Putamen (tissue), 1 donor: ENCODE measurements around the gene EFHC1.
"Not testable (repeated sequence)": the region's sequence is repeated elsewhere in the genome, so short reads cannot be mapped to it uniquely, and the experiment has no call there.

Experiments used
- DNase-seq: peaks from one replicate; pipeline ENCODE4 v3.0.0-alpha.2; 2016; ENCODE audit warnings: low spot score

The EFHC1 gene

DNA sequence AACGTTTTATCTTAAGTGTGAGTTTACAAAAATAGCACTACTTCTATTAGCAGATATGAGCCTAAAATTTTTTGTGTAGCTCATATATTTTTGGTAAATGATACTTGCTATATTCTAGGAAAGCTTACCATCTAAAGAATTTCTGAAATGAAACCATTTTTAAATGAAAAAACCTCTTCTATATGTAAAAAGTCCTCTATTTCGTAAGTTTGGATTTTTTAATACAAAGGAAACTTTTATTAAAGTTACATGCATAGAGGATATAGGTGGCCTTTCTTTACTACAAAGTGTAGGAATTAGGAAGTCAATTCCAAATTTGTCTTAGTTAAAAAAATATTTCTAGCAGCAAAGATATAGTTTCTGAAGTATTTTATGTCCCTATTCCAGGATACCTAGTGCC lies 18.8 kb downstream of the EFHC1 start:
- no peak for DNase-seq

DNA sequence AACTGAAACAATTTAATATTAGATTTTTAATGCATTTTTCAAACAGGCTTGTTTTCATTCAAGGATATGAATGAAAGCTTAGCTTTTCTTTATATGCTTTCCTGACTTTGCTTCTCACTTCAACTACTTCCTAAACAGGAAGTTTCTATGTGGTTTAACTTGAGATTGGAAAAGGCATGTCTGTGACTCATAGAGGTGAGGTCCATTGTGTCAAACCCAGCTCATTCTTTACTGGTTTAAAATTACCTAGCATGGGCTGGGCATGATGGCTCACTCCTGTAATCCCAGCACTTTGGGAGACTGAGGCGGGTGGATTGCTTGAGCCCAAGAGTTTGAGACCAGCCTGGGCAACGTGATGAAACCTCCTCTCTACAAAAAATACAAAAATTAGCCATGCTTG lies 34.4 kb downstream of the EFHC1 start:
- no peak for DNase-seq

DNA sequence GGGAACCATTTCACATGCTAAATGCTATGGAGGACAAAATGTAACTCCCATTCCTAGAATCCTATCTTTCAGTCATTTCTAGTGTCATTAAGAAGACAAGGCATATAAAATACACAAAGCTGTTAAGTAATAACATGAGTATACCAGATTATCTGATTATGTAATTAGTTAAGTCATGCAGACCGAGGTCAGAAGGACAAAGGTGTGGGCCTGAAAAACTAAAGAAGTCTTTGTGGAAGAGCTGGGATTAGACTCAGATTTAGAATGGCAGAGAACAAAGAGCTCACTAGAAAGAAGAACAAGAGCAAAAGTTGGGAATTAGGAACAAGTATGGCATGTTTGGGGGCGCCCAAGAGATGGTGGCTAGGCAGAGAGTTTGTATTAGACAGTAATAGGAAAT lies 37.0 kb downstream of the EFHC1 start:
- no peak for DNase-seq

DNA sequence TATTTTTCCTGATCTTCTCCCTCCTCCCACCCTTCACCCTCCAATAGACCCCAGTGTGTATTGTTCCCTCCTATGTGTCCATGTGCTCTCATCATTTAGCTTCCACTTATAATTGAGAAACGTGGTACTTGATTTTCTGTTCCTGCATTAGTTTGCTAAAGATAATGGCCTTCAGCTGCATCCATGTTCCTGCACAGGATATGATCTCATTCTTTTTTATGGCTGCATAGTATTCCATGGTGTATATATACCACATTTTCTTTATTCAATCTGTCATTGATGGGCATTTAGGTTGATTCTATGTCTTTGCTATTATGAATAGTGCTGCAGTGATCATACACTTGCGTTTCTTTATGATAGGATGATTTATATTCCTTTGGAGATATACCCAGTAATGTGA lies 41.1 kb downstream of the EFHC1 start:
- DNase-seq, result not testable (repeated sequence)

DNA sequence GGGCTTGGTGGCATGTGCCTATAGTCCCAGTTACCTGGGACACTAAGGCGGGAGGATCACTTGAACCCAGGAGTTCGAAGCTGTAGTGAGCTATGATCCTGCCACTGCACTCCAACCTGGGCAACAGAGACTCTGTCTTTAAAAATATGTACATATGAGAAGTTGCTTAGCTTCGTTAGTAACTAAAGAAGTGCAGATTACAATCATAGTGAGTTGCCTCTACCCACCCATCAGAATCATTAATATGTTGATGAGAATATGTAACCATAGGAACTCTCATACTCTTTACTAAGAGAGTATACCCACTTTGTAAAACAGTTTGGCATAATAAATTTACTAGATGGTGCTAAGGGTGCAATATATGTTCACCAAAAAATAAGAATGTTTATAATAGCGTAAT lies 54.0 kb downstream of the EFHC1 start:
- no peak for DNase-seq

DNA sequence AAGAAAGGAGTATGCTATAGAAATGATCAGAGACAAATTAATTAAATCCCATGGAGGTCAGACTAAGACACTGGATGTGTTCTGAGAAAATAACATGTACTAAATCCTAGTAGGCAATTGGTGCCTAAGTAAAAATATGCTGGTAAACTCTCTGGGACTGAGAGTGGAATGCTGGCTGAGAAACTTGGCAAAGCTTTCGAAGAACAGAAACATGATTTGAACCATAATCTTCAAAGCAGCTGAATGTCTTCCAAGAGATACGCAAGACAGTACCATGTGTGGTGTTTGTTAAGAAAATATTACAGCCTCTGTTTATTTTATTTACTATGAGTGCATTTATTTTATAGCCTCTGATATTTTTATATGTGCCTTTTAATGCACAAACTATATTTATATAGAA lies 55.2 kb downstream of the EFHC1 start:
- DNase-seq, result no peak

DNA sequence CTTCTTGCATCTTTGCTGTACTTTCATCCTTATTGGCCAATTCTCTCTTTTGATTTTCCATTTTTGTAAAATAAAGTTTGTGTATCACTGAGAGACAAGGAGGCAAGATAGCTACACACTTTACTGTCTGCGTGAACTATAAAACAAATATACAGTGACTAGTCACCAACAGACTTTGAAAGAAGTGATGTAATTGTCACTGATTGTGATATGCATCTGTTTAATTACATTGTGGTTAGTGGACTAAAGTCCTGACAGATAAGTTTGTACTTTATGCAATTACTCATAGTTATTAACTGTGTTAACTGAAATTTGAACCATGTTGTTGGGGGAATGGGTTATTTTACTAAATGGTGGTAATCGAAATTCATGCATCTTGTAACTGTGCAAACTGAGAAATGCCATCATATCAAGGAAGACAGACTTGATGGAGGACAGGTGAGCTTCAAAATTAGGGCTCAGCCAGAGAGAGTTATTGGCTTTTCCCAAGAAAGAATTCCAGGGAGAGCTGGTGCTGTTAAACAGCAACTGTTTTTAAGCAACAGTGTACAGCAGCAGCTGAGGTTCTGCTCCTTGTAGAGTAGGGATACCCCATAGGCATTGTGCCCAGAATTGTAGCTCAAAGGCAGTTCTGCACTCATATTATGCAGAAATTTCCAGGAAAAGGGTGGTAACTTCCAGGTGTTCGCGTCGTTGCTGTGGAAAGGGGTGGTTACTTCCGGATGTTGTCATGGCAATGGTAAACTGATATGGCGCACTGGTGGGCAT lies 62.9 kb downstream of the EFHC1 start:
- DNase-seq, result no peak

DNA sequence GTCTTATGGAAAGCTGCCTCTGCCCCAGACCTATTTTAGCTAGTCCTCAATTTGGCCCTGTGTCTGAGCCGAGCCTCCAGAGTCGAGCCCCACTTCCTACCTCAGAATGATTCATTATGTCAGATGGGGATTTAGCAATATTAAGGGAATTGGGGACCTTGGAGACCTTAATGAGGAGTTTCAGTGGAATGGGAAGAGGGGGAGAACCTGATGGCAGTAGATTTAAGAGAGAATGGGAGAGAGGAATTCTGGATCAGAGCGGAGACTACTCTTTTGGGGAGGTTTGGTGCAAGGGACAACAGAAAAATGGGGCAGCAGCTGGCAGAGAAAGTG lies 63.5 kb downstream of the EFHC1 start:
- no peak for DNase-seq

DNA sequence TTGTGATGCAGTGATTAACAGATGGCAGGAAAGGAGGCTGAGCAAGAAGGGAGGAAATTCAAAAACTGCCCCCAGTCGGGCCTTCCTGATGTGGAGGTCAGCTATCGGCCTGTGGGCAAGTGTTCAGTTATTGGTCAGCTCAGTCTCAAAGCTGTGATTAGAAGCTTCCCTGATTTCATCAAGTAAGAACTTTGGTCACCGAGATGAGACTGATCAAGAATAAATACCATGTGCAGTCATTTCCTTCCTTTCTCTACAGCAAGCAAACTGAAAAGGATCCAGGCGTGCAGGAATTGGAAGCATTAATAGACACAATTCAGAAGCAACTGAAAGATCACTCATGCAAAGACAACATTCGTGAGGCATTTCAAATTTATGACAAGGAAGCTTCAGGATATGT lies 69.7 kb downstream of the EFHC1 start:
- no peak for DNase-seq

DNA sequence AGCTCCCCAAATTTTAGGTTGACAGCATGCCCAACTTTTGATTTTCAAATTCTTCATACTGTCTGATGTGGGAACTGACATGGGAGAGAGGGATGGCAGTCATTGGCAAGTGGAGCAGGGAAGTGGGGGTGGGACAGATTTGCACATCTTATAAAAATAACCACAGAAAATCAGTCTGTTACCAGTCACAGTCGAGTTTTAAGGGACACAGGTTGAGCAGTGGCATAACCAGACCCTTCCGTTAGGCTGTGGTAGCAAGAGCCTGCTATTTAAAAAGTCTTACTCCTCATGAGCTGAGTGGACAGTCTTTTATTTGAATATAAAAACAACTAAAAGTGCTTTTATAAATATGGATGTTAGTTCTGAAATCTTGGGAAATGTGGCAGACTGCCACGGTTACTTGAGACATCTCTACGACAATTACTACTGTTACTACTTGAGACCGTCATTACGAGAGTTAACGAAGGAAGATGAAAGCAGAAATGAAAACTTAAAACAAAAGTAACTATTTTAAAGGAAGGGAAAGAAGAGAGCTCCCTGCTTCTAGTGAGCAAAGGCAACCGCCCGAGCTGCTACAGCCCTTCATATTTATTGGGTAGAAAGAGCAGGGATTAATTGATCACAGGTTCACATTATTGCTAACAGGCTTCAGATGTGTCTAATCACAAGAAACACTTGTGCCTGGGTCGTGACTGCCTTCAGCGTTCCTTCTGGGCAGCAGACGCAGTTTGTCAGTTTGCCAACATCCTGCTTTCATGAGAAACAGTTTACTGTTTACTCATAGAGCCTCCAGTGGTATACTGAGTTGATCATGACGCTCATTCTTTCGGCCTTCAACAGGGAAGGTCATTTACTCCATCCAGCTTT lies 71.3 kb downstream of the EFHC1 start:
- no peak for DNase-seq

DNA sequence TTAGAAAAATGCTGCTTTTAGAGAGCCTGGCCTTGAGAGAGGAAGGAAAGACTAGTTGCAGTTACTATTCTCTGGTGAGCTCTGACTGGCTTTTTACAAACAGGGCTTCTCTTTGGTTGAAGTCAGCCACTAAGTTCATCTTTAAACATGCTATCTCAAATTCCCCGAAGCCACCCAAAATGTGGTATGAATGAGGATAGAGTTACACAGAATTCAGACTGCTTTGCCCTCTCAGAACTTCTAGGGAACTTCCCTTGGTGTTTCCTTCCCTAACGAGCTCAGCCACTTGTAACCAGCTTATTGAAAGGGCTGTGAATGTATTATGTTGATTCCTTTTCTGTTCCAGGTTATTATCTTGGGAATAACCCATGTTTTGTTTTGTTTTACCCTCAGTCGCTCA lies 73.5 kb downstream of the EFHC1 start:
- DNase-seq, result no peak

DNA sequence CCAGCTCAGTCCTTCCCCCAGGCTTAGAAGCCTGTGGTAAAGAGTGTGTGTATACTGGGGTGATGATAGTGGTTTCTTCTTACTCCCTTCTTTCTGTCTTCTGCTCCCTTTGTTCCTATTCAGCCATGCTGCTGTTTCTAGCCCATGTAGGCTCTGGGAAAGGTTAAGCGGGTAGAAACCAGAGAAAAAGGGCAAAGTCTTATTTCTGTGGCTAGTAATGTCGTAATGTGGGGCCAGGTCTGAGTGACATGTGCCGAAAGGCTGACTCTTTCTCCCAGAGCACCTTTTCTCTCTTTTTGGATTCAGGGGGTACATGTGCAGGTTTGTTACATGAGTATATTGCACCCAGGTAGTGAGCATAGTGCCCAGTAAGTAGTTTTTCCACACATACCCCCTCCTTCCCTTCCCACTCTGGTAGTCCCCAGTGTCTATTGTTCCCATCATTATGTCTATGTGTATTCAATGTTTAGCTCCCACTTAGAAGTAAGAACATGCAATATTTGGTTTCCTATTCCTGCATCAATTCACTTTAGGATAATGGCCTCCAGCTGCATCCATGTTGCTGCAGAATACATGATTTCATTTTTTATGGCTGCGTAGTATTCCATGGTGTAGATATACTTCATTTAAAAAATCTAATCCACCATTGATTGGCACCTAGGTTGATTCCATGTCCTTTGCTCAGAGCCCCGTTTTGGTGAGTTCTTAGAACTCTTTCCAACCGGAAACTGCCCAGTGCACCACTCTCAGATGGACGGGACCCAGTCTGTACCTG lies 74.3 kb downstream of the EFHC1 start:
- no peak for DNase-seq

DNA sequence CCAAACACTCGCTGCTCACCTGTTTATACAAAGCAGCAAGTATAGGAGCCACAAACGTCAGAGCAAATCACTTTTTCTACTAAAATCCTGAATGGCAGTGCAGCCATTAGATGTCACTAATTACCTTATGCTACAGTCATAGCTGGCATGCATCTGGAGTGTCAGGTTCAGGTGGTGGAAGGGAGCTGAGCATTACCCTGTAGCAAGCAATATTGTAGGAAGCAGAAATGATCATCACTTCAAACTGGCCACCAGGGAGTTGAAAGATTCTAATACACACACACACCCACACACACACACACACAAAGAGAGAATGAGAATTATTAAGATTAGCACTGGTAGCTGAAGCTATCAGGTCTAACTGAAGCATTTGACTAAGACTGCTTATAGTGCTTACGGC lies 75.8 kb downstream of the EFHC1 start:
- no peak for DNase-seq

DNA sequence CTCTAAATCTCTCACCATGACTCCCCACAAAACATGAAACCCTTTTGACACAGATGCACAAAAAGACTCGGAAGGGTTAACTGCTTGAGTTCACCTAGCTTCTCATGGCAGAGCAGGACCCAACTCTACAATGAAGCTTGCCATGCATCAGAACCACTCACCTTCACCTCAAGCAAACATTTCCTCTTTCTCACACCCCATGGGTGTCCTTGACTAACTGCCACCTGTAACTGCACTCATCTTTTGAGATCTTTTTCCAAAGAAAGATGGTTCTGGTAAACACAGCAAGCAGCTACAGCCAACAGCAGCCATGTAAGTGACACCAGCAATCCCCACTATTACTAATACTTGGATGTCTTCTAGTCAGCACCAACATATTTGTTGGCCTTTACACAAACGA lies 76.5 kb downstream of the EFHC1 start:
- DNase-seq, result no peak

DNA sequence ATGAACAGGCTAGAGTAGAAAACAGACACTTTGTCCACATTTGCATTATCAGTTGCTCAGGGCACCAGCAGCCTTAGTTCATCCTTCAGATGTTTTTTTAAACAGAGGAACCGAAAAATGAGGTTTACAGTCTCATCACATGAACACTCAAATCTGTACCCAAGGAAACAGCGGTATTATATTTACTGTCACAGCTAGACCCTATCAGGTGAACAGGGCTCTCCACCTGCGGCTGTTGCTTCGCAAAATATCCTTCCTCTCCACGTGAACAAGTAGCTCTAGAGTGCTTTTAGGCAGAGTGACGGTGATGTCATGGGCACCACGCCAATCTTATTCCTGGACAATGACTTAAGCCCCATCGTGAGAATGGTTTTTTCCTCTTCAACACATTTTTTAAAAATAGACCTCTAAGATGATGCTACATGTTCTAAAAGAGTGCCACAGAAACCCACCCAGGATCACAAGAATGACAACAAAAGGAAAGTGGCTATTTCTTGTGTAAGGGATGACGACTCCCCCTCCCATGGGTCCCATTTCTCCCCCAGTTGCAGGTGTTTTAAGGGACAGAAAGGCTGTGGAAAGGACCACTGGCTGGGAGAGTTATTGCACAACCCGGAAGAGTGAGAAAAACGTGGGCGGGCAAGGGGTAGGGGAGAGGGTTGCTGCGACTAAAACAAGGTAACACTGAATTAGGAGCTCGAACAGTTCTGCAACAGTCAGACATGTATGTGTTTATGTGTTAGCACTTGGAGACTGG lies 77.7 kb downstream of the EFHC1 start:
- DNase-seq, result no peak

DNA sequence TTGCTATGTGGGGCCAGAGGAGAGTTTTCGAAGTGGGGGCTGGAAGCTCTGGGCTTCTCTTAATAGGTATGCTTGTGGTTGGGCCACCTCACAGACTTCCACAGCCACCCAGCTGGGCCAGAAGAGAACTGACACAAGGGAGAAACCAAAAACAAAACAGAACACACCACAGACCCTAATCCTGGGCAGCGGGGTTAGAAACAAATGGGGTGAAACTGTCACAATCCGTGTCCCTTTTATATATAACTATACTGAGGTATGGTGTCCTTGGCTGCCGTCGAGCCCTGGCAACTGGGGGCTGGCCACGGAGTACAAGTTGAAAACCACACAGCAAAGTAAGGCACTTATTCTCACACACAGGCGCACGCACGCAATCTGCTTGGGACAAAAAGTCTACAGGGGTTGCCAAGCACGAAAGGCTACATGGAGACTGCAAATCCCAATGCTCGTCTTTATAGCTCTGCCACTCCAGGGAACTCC lies 78.4 kb downstream of the EFHC1 start:
- no peak for DNase-seq

DNA sequence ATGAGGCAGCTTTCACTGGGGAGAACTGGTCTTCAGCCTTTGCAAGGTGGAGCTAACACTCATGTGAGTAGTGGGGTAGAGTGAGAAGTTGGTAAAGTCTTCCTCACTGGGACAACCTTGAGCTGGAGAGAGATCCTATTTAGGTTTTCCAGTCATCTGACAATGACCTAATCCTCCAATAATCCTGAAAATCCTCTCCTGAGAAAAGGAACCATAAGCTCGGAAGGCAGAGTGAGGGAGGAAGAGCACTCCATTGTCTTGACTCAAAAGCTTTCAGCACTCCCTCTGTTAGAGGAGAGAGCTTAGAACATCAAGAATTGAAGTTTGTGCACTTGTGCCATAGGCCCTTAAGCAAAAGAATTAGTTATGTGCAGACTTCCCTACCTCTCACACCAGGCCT lies 78.9 kb downstream of the EFHC1 start:
- no peak for DNase-seq

DNA sequence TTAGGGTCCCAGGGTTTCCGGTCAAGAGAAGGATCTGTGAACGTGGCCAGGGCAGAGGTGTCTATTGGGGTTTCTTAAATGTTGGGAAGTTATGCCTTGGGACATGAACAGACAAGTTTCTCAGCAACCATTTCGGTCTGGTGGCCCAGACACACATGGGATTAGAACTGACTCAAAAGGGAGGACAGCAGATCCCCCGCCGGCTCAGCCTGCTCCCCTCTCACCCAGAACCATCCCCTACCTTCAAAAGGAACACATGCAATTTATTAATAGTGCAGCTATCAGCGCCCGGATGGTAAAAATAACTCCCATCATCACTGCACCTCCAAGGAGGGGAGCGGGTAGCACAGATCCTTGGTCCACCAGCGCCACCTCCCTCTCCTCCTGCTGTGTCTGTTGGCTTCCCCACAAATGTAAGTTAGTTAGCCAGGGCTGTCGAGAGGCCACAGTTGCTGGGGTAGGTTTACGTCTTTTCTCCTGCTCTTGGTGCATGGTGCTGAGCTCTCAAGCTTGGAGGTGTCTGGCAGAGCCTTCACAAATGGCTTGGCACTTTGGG lies 79.6 kb downstream of the EFHC1 start:
- DNase-seq, result no peak

DNA sequence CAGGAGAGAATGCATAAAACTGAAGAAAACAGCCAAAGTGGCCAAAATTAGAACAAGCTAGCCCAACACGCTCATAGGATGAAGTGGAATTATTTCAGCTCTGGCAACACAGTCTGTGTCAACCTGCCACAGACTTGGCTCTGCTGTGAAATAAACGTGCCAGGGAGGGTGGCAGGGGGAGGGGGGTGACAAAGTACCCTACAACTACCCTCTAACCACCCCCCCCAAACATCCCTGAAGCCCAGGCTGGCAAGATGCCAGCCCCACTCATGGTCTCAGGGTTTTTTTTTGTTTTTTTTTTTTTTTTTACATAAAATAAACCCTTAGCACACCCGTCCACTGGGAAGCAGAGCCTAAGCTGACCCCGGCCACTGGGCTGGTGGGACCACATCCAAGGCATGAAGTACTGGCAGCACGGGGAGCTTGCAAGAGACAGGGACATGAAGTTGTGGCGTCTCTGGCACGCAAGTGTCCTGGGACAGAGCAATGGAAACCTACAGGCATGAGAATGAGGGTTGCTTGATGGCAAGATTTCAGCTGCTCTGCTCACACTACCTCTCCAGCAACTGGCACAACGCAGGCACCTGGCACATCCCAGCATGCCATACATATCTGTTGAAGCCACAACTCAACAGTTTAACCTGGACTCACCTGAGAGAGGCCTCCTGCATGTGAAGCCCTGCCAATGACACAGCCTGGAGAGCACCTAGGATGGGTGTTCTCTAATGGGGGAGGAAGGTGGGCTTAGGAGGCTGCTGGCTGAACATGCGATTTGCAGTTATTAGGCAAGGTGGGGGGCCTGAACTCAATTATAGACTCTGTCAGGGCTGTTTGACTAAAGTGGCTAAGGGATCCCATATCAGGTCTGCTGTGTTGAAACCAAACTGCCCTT lies 80.3 kb downstream of the EFHC1 start:
- no peak for DNase-seq

DNA sequence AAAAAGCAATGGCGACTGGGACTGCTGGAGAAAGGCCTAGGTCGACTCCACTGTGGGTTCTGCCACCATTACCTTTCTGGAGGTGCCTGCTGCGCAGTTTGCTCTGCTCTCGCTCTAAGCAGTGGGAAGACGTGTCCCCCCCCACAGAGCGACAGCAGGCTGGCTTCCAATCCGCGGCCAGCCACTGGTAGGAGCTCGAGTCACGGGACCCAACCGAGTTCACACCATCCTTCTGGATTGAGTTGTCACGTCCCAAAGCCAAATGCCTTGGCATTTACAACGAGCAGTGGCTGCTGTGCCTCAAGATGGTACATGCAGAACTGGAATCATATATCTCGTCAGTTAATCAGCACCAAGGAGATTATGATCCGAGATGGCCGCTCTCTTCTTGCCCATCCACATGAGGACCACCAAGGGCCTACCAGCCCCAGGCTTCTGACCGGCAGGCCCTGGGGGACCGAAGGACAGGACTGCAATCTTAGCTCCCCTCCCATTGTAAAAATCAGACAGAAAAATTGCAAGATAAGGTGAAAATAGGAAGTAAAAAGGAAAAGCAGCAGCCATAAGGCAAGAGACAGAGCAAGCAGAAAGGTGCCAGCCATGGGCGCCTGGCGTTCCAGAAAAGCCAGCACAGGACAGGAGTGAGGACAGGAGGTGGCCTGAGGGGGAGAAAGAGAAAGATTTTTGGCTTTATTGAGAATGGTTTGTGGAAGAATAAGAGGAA lies 82.3 kb downstream of the EFHC1 start:
- no peak for DNase-seq
